ENCODE data around the gene DUSP1. TPM values are rescaled to one million over a fixed set of nuclear protein-coding genes. Genes with fewer than 3 reads are reported as not detected.

DUSP1 gene
- total RNA-seq, 1 experiment from 2014 or later = 38.1 TPM

GRCh38 chr5:172744123-172745104 lies 26.6 kb downstream of the DUSP1 start:
- BruUV-seq (replicated peaks) = no TSS peak
- CTCF ChIA-PET = interaction anchor here (0.6 kb wide), 2 partner anchors 20 to 148 kb away, joined by 3 to 8 read pairs; no protein-coding TSS in a partner anchor
- H3K4me3 Mint-ChIP-seq (ENCODE audit: low read depth, unreplicated experiment) = no peak overlapping the region
- H3K9me3 Mint-ChIP-seq (ENCODE audit: low read depth, unreplicated experiment) = peaks cover 3% of the 10 kb centered on the region
- peak overlapping the region; percentile 52 for H3K27ac Mint-ChIP-seq (ENCODE audit: unreplicated experiment)
- peak; percentile 92 for DNase-seq
- H3K4me1 Mint-ChIP-seq (ENCODE audit: low read depth, unreplicated experiment) = peaks cover 42% of the 10 kb centered on the region
- TF ChIP-seq, protein P1, sequence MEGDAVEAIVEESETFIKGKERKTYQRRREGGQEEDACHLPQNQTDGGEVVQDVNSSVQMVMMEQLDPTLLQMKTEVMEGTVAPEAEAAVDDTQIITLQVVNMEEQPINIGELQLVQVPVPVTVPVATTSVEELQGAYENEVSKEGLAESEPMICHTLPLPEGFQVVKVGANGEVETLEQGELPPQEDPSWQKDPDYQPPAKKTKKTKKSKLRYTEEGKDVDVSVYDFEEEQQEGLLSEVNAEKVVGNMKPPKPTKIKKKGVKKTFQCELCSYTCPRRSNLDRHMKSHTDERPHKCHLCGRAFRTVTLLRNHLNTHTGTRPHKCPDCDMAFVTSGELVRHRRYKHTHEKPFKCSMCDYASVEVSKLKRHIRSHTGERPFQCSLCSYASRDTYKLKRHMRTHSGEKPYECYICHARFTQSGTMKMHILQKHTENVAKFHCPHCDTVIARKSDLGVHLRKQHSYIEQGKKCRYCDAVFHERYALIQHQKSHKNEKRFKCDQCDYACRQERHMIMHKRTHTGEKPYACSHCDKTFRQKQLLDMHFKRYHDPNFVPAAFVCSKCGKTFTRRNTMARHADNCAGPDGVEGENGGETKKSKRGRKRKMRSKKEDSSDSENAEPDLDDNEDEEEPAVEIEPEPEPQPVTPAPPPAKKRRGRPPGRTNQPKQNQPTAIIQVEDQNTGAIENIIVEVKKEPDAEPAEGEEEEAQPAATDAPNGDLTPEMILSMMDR (IDR thresholded peaks at IDR 0.05; ENCODE audit: unreplicated experiment) = no peak
- H3K27me3 Mint-ChIP-seq (ENCODE audit: unreplicated experiment) = no peaks in the 10 kb centered on the region
- intact Hi-C loops (cut with micrococcal nuclease; ENCODE audit: unreplicated experiment) = no loop called here
- H3K36me3 Mint-ChIP-seq (ENCODE audit: insufficient read depth, unreplicated experiment) = no peaks in the 10 kb centered on the region

DNA sequence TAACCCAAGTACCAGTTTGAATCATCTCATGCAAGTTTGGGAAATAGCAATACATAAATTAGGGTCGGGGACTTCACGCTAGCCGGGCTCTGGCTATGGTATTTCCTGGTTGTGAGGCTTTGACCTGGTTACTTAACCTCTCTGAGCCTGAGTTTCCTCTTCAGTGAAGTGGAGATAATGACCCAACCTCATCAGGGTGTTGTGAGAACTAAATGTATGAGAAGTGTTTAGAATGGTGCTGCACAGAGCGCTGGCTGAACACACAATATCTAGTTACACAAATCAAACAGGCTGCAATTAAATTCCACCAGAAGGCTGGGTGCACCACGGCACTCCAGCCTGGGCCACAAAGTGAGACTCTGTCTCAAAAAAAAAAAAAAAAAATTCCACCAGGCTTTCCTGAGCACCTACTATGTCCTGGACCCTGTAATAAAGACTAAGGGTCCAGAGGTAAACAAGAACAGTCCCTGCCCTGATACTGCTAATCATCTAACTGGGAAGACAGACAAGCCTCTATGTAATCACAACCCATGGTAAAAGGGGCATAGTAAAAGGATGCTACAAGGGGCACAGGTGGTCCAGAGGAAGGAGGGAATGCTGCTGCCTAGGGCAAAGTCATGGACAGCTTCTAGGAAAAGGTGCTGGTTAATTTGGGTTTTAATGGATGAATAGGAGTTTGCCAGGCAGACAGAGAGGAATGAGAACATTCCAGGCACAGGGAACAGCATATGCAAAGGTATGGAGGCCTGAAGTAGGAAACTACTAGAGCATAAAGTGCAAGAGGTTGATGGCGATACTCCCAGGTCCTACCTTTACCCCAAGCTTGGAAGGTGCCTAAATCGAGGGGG lies 27.7 kb downstream of the DUSP1 start:
- Mint-ChIP-seq H3K4me1 (ENCODE audit: low read depth, unreplicated experiment) (peaks cover 42% of the 10 kb centered on the region), H3K27ac (ENCODE audit: unreplicated experiment) (peak overlapping the region; percentile 45), H3K36me3 (ENCODE audit: insufficient read depth, unreplicated experiment) (no peaks in the 10 kb centered on the region), H3K27me3 (ENCODE audit: unreplicated experiment) (no peaks in the 10 kb centered on the region), H3K9me3 (ENCODE audit: low read depth, unreplicated experiment) (peaks cover 3% of the 10 kb centered on the region), H3K4me3 (ENCODE audit: low read depth, unreplicated experiment) (no peak overlapping the region)
- CTCF ChIA-PET = no interaction called here
- TF ChIP-seq, protein P1 (IDR thresholded peaks at IDR 0.05; ENCODE audit: unreplicated experiment) = no peak
- BruUV-seq (replicated peaks) = no TSS peak
- intact Hi-C loops (cut with micrococcal nuclease; ENCODE audit: unreplicated experiment) = no loop called here
- no peak for DNase-seq

DNA sequence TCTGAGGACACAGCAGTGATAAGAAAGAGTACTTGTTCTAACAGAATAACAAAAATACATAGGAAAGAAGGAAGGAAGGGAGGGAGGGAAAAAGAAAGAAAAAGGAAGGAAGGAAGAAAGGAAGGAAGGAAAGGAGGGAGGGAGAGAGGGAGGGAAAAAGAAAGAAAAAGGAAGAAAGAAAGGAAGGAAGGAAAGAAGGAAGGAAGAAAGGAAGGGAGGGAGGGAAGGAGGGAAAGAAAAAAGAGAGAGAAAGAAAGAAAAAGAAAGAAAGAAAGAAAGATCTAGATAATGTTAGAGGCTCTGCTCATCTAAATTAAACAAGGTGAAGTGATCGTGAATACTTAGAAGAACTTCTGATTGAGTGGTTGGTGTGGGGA lies 29.8 kb downstream of the DUSP1 start:
- TF ChIP-seq, protein P1 (IDR thresholded peaks at IDR 0.05; ENCODE audit: unreplicated experiment) = no peak
- Mint-ChIP-seq H3K27ac (ENCODE audit: unreplicated experiment) (peak overlapping the region; percentile 47), H3K36me3 (ENCODE audit: insufficient read depth, unreplicated experiment) (no peaks in the 10 kb centered on the region), H3K4me1 (ENCODE audit: low read depth, unreplicated experiment) (peaks cover 42% of the 10 kb centered on the region), H3K27me3 (ENCODE audit: unreplicated experiment) (no peaks in the 10 kb centered on the region), H3K9me3 (ENCODE audit: low read depth, unreplicated experiment) (no peaks in the 10 kb centered on the region), H3K4me3 (ENCODE audit: low read depth, unreplicated experiment) (no peak overlapping the region)
- no TSS peak for BruUV-seq (replicated peaks)
- no peak for DNase-seq
- CTCF ChIA-PET = interaction anchor here (0.7 to 1.4 kb wide), 4 partner anchors 17 to 75 kb away, joined by 3 to 7 read pairs (median 6); no protein-coding TSS in a partner anchor
- intact Hi-C loops (cut with micrococcal nuclease; ENCODE audit: unreplicated experiment) = no loop called here

DNA sequence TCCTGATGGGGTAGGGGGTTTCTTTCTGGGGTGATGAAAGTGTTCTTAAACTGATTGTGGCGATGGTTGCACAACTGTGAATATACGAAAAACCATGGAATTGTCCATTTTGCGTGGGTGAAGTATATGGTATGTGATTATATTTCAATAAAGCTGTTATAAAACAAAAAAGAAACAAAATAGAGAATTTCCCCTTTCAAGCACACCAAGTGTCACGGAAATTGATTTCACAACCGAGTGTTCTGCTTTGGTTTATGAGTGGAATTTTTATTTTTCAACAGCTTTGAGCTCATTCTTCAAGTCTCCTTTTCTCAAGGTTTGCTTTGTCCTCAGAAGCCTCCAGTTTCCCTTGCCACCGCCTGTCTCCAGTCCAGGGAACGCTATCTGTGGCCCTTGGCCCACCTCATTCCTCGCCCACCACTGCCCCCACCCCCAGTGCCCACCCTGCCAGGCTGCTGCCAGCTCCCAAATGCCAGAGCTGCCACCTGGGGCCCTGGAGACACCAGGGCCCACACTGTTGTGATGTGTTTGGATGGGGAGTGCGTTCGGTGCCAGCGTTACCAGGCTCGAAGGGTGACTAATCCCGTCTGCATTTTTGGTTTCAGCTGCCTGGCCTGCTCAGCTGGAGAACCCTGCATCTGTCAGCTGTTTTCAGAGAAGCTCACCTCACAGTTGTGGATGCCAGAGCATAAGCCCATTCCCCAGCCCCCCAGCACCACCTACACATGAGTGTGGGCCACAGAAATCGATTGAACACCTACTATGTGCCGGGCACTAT lies 30.4 kb downstream of the DUSP1 start:
- Mint-ChIP-seq H3K36me3 (ENCODE audit: insufficient read depth, unreplicated experiment) (no peaks in the 10 kb centered on the region), H3K27me3 (ENCODE audit: unreplicated experiment) (no peaks in the 10 kb centered on the region), H3K4me3 (ENCODE audit: low read depth, unreplicated experiment) (no peak overlapping the region), H3K27ac (ENCODE audit: unreplicated experiment) (peak overlapping the region; percentile 47), H3K9me3 (ENCODE audit: low read depth, unreplicated experiment) (no peaks in the 10 kb centered on the region), H3K4me1 (ENCODE audit: low read depth, unreplicated experiment) (peaks cover 37% of the 10 kb centered on the region)
- CTCF ChIA-PET = interaction anchor here (0.6 to 1.4 kb wide), 7 partner anchors 17 to 279 kb away, joined by 3 to 7 read pairs (median 5); no protein-coding TSS in a partner anchor
- no TSS peak for BruUV-seq (replicated peaks)
- intact Hi-C loops (cut with micrococcal nuclease; ENCODE audit: unreplicated experiment) = no loop called here
- TF ChIP-seq, protein P1 (IDR thresholded peaks at IDR 0.05; ENCODE audit: unreplicated experiment) = no peak
- DNase-seq = peak; percentile 82

Measured in Calu3 (cell line).